AG10803 (cell line): ENCODE results near the gene PDLIM3.

Source experiments
- DNase-seq: peaks from one replicate; pipeline ENCODE4 v3.0.0; 2010; ENCODE audit warnings: low read depth
- H3K4me3 ChIP-seq: 2 replicates; pipeline ENCODE4 v1.5.1; 2011; ENCODE audit warnings: mild to moderate bottlenecking, low read length, control low read depth
- CTCF ChIP-seq: conservative IDR thresholded peaks from 2 replicates; pipeline ENCODE4 v1.5.1; 2011; ENCODE audit warnings: mild to moderate bottlenecking, low read length, control low read depth, inconsistent platforms

Gene PDLIM3

DNA sequence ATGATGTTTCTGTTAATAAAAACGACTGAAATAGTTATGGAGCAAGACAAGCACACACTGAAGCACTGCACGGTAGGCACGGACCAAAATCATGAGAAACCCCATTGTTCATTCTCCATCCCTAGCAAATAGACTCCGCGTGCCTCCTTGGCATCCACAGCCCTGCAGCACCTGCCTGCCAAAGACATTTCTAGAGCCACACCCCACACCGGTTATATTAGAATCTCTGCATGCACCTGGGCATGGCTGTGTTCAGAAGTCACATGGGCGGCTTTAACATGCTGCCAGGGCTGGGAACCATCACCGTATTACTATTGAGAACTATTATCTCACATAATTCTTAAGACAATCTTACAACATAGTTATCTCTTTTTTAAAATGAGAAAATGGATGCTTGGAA is 5.9 kb downstream of the PDLIM3 start:
- no peak for TF ChIP-seq CTCF
- DNase-seq, result no peak

GRCh38 chr4:185524888-185525863 is 10.1 kb downstream of the PDLIM3 start:
- TF ChIP-seq CTCF, result no peak
- no peak for DNase-seq
- H3K4me3 ChIP-seq, result no peak overlapping the region

More for the DNA sequence above, 5.9 kb downstream of the PDLIM3 start:
- no peak overlapping the region for H3K4me3 ChIP-seq

GRCh38 chr4:185523862-185524261 is 11.4 kb downstream of the PDLIM3 start:
- no peak overlapping the region for H3K4me3 ChIP-seq

GRCh38 chr4:185522451-185522850 is 12.9 kb downstream of the PDLIM3 start:
- no peak for TF ChIP-seq CTCF
- DNase-seq, result no peak
- no peak overlapping the region for H3K4me3 ChIP-seq

More at GRCh38 chr4:185523862-185524261, 11.4 kb downstream of the PDLIM3 start:
- no peak for TF ChIP-seq CTCF
- DNase-seq, result no peak

GRCh38 chr4:185520119-185520518 is 15.2 kb downstream of the PDLIM3 start:
- TF ChIP-seq CTCF, result no peak
- H3K4me3 ChIP-seq, result no peak overlapping the region
- DNase-seq, result no peak

DNA sequence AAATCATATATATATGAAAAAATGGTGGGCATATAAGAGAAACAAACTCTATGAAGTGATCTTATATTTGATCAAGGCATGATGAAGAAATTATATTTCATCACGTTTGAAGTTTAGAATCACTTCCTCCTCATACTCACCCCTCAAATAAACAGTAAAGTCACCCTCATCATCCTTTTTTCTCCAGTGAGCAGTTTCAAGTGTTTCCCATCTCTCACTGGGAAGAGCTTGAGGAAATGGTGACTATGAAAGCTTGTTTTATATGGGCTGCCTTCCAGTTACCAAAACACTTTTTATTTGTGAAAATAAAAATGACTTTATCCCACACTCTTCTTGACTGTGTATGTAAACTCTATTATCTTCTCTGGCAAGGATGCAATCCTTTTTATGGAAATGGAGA is 16.8 kb downstream of the PDLIM3 start:
- no peak overlapping the region for H3K4me3 ChIP-seq
- no peak for TF ChIP-seq CTCF

DNA sequence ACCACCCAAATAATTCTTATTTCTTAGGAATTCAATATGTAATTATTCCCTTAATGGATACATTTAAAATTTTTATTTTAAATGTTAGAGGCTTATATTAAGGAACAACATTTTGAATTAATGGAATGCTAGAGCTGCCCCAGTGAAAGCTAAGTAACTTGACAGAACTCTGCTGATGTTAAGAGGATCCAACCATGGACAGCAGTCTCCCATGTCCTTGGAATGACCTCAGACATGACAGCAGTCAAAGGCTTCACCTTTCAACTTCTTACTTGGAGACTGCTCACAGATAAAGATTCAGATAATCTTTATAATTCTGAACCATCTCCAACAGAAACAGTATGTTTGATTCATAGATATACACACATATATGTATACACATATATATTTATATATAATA is 17.2 kb downstream of the PDLIM3 start:
- no peak for TF ChIP-seq CTCF
- DNase-seq, result no peak
- H3K4me3 ChIP-seq, result no peak overlapping the region

More for the DNA sequence above, 16.8 kb downstream of the PDLIM3 start:
- no peak for DNase-seq
